WI38 (cell line): ENCODE data around the gene GIMAP7.

Source experiments
- H3K4me3 ChIP-seq: 2 replicates; pipeline ENCODE4 v1.5.1; 2011; ENCODE audit warnings: low read depth, mild to moderate bottlenecking, control low read depth, low read length
- CTCF ChIP-seq: IDR thresholded peaks from 2 replicates; pipeline ENCODE4 v1.5.1; 2012; ENCODE audit warnings: low read depth, mild to moderate bottlenecking, control low read depth, low read length

The GIMAP7 gene

DNA sequence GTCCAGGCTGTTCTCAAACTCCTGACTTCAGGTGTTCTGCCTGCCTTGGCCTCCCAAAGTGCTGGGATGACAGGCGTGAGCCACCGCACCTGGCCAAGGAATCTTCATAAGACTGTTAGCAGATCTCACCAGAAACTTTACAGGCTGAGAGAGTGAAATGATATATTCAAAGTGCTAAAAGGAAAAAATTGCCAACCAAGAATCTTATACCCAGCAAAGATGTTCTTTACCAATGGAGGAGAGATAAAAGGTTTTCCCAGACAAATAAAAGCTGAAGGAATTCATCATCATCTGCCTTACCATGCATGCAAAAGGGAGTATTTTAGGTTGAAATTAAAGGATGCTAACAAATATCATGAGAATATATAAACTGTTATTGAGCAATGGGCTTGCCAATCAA lies 23.6 kb downstream of the GIMAP7 start:
- no peak overlapping the region for H3K4me3 ChIP-seq
- TF ChIP-seq CTCF = no peak

GRCh38 chr7:150553163-150553562 lies 38.5 kb downstream of the GIMAP7 start:
- TF ChIP-seq CTCF = no peak
- H3K4me3 ChIP-seq = no peak overlapping the region

GRCh38 chr7:150556521-150557138 lies 42.0 kb downstream of the GIMAP7 start:
- H3K4me3 ChIP-seq = no peak overlapping the region
- no peak for TF ChIP-seq CTCF

- no peak overlapping the region for H3K4me3 ChIP-seq
- no peak for TF ChIP-seq CTCF
Measured at GRCh38 chr7:150560486-150560885, 45.8 kb downstream of the GIMAP7 start.

DNA sequence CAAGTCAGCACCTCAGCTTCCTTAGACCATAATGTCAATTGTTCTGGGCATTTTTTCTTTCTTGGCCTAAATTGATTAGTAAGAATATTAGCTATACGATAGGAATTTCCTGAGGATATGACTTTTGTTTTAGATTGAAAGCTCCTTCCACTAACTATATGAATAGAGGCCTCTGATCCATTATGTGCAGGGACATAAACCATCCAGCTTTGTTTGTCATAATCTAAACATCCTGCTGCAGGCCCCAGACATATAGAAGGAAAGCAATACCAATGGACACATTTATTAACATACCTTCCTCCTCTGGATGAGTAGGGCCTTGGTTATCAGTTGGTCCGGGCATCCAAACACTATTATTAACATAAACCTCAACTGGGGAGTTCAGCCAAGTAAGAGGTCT lies 48.2 kb downstream of the GIMAP7 start:
- TF ChIP-seq CTCF = no peak
- H3K4me3 ChIP-seq = no peak overlapping the region

- H3K4me3 ChIP-seq = no peak overlapping the region
- no peak for TF ChIP-seq CTCF
Measured at GRCh38 chr7:150564006-150564405, 49.3 kb downstream of the GIMAP7 start.

DNA sequence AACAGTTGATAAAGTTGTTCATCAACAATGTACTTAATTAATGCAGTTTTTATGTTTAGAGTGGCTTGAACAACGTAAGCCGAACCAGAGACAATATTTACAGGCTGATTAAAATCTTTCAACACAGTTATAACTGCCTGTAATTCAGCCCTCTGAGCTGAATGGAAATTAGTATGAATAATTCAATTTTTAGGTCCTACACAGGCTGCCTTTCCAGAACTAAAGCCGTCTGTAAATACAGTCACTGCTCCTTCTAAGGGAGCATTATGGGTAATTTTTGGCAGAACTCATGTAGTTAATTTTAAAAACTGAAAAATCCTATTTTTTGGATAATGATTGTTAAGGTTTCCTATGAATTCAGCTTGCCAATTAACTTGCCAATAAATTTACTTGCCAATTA lies 49.9 kb downstream of the GIMAP7 start:
- TF ChIP-seq CTCF = no peak
- no peak overlapping the region for H3K4me3 ChIP-seq
